ENCODE data around the gene SPHK1. TPM values are rescaled to one million over a fixed set of nuclear protein-coding genes. Genes with fewer than 3 reads are reported as not detected.

The SPHK1 gene
- total RNA-seq, 4 donors from 2014 or later, result 9.7 to 35.6 (median 18.3) TPM

DNA sequence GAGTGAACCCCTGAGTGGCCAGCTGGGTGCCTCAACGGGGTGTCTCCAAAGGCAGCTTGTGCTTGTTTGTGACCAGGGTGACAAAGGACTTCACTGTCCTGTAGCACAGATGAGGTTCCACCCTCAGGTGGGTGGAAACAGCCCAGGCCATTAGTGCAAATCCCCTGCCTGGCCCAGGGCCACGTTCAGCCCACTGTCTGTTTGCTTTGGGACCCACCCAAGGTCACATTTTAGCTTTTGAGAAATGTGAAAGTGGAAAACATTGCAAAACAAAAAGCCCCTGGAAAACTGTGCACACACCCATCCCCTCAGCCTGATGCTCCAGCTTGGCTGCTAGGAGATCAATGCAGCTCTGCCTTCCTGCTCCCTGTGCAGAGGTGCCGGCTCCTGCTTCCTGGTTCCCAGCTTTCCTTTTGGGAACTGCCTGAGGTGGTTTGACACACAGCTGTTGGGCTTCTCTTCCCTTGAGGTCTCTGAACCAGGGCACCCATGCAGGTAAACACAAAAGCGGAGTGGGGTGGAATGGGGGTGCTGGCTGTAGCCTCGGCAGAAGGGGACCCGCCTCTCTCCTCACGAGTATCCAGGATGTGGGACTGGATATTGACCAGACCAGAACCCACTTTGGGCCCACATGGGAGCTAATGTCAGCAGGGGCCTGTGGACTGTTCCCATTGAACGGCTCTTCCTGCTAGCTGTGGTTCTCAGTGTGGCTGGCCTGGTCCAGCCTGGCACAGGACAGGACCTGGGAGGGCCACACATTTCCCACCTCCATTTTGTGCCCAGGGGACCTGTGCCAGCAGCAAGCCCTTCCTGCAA, 7.9 kb upstream of the SPHK1 start:
- TF ChIP-seq CTCF (IDR thresholded peaks at IDR 0.05) (no peak), POLR2A (IDR thresholded peaks at IDR 0.05) (no peak)
- no peak overlapping the region for H3K4me3 ChIP-seq (ENCODE audit: low read depth, poor library complexity, severe bottlenecking)
- 72 to 76% methylated on average over 8 of the region's 8 CpGs for WGBS, 2 donors
- DNase-seq (ENCODE audit: low spot score in 2 of 2), result peak in 1 of 2 donors; percentile 85
- intact Hi-C loops (cut with DNase I; ENCODE audit: low total_unique reads), result no loop called here

- 70 to 73% methylated on average over 5 of the region's 5 CpGs for WGBS, 2 donors
- no peak for TF ChIP-seq POLR2A (IDR thresholded peaks at IDR 0.05)
- no peak for TF ChIP-seq CTCF (IDR thresholded peaks at IDR 0.05)
- no peak overlapping the region for H3K4me3 ChIP-seq (ENCODE audit: low read depth, poor library complexity, severe bottlenecking)
- no peak for DNase-seq (ENCODE audit: low spot score in 2 of 2)
- intact Hi-C loops (cut with DNase I; ENCODE audit: low total_unique reads), result no loop called here
Measured at GRCh38 chr17:76378548-76379274, 5.7 kb upstream of the SPHK1 start.

- WGBS, 2 donors, result 85 to 90% methylated on average over 11 of the region's 11 CpGs
- TF ChIP-seq POLR2A (IDR thresholded peaks at IDR 0.05) (no peak), CTCF (IDR thresholded peaks at IDR 0.05) (no peak)
- intact Hi-C loops (cut with DNase I; ENCODE audit: low total_unique reads), result no loop called here
- DNase-seq (ENCODE audit: low spot score in 2 of 2), result no peak
- H3K4me3 ChIP-seq (ENCODE audit: low read depth, poor library complexity, severe bottlenecking), result no peak overlapping the region
Measured at GRCh38 chr17:76379275-76379641, 5.2 kb upstream of the SPHK1 start.

DNA sequence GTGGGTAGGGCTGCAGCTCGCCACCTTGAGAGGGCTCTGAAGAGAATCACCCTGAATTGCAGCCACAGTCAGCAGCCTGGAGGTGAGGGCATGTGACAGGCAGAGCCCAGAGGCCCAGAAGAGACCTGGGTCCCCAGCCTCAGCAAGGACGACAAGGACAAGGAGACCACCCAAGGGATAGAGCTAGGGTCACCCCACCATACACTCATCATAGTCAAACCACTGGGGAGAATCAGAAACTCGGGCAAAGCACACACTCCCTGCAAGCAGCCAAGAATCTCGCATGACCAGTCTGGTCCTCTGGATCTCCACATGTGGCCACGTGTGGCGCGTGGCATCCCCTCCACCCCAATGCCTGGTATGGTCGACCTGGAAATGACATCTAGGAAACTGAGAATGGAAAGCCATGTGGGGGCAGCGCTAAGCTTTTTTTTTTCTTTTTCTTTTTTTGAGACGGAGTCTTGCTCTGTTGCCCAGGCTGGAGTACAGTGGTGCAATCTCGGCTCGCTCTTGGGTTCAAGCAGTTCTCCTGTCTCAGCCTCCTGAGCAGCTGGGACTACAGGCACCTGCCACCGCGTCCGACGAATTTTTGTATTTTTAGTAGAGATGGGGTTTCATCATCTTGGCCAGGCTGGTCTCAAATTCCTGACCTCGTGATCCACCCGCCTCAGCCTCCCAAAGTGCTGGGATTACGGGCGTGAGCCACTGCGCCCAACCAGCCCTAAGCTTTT, 4.6 kb upstream of the SPHK1 start:
- TF ChIP-seq POLR2A (IDR thresholded peaks at IDR 0.05) (no peak), CTCF (IDR thresholded peaks at IDR 0.05) (no peak)
- WGBS, 2 donors, result 84 to 87% methylated on average over 21 of the region's 21 CpGs
- no peak for DNase-seq (ENCODE audit: low spot score in 2 of 2)
- intact Hi-C loops (cut with DNase I; ENCODE audit: low total_unique reads), result no loop called here
- no peak overlapping the region for H3K4me3 ChIP-seq (ENCODE audit: low read depth, poor library complexity, severe bottlenecking)

- intact Hi-C loops (cut with DNase I; ENCODE audit: low total_unique reads), result no loop called here
- WGBS, 2 donors, result 48 to 68% methylated on average over 16 to 19 of the region's 19 CpGs
- H3K4me3 ChIP-seq (ENCODE audit: low read depth, poor library complexity, severe bottlenecking), result no peak overlapping the region
- TF ChIP-seq POLR2A (IDR thresholded peaks at IDR 0.05), result no peak
- no peak for TF ChIP-seq CTCF (IDR thresholded peaks at IDR 0.05)
- no peak for DNase-seq (ENCODE audit: low spot score in 2 of 2)
Measured at GRCh38 chr17:76381633-76382350, 2.6 kb upstream of the SPHK1 start.

Data from lower leg skin (tissue), 4 donors.